OCI-LY7 (cell line): ENCODE data around the gene RBMS2.
"Not testable (repeated sequence)": the region's sequence is repeated elsewhere in the genome, so short reads cannot be mapped to it uniquely, and the experiment has no call there.

ENCODE experiments used
- EZH2phosphoT487 ChIP-seq: fragments of 200-600 bp; sonication (generic); IDR thresholded peaks from 2 replicates; pipeline ENCODE4 v1.6.1; 2018; ENCODE audit warnings: low read depth, borderline replicate concordance, mild to moderate bottlenecking, mixed run types, antibody characterized with exemption, low read length, moderate library complexity, mixed read lengths
- TF ChIP-seq, protein P1 (sequence below): fragments of 200-600 bp; sonication (generic); conservative IDR thresholded peaks from 2 replicates; pipeline ENCODE4 v1.5.1; 2014; ENCODE audit warnings: mild to moderate bottlenecking, antibody characterized with exemption, low read length, moderate library complexity, mixed read lengths

GRCh38 chr12:56577248-56577647 lies 55.6 kb downstream of the RBMS2 start:
- TF ChIP-seq, protein P1, sequence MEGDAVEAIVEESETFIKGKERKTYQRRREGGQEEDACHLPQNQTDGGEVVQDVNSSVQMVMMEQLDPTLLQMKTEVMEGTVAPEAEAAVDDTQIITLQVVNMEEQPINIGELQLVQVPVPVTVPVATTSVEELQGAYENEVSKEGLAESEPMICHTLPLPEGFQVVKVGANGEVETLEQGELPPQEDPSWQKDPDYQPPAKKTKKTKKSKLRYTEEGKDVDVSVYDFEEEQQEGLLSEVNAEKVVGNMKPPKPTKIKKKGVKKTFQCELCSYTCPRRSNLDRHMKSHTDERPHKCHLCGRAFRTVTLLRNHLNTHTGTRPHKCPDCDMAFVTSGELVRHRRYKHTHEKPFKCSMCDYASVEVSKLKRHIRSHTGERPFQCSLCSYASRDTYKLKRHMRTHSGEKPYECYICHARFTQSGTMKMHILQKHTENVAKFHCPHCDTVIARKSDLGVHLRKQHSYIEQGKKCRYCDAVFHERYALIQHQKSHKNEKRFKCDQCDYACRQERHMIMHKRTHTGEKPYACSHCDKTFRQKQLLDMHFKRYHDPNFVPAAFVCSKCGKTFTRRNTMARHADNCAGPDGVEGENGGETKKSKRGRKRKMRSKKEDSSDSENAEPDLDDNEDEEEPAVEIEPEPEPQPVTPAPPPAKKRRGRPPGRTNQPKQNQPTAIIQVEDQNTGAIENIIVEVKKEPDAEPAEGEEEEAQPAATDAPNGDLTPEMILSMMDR = not testable (repeated sequence)
- not testable (repeated sequence) for TF ChIP-seq EZH2phosphoT487
